IMR-90 (cell line): ENCODE data around the gene FRAS1.

Source experiments
- CEBPB ChIP-seq: IDR thresholded peaks from 2 replicates; pipeline ENCODE4 v1.6.1; 2012; ENCODE audit warnings: low read depth, low read length, improper control_type of control experiment
- CTCF ChIP-seq: conservative IDR thresholded peaks from 2 replicates; pipeline ENCODE4 v1.5.1; 2012; ENCODE audit warnings: mild to moderate bottlenecking, low read depth, low read length, improper control_type of control experiment
- ELK1 ChIP-seq: fragments of 150-350 bp; IDR thresholded peaks from 2 replicates; pipeline ENCODE4 v1.6.1; 2016; ENCODE audit warnings: low read depth, mild to moderate bottlenecking, low read length, moderate library complexity, borderline replicate concordance
- FOS ChIP-seq: fragments of 150-350 bp; IDR thresholded peaks from 2 replicates; pipeline ENCODE4 v1.6.1; 2016; ENCODE audit warnings: low read depth, low read length
- MAZ ChIP-seq: IDR thresholded peaks from 2 replicates; pipeline ENCODE4 v1.6.1; 2012; ENCODE audit warnings: low read depth, mild to moderate bottlenecking, low read length, improper control_type of control experiment, moderate library complexity, borderline replicate concordance
- MXI1 ChIP-seq: IDR thresholded peaks from 2 replicates; pipeline ENCODE4 v1.6.1; 2012; ENCODE audit warnings: low read depth, mild to moderate bottlenecking, low read length, moderate library complexity, borderline replicate concordance
- NFE2L2 ChIP-seq: fragments of 150-350 bp; IDR thresholded peaks from 2 replicates; pipeline ENCODE4 v1.6.1; 2016; ENCODE audit warnings: low read depth, mild to moderate bottlenecking, low read length
- POLR2A ChIP-seq: IDR thresholded peaks from 2 replicates; pipeline ENCODE4 v1.6.1; 2012; ENCODE audit warnings: mild to moderate bottlenecking, low read depth, low read length
- RAD21 ChIP-seq: IDR thresholded peaks from 2 replicates; pipeline ENCODE4 v1.6.1; 2012; ENCODE audit warnings: low read length, improper control_type of control experiment
- RCOR1 ChIP-seq: IDR thresholded peaks from 2 replicates; pipeline ENCODE4 v1.6.1; 2012; ENCODE audit warnings: mild to moderate bottlenecking, low read length, improper control_type of control experiment; ENCODE audit not compliant: insufficient replicate concordance
- RFX5 ChIP-seq: IDR thresholded peaks from 2 replicates; pipeline ENCODE4 v1.8.0; 2012; ENCODE audit warnings: low read depth, mild to moderate bottlenecking, low read length, moderate library complexity
- USF2 ChIP-seq: fragments of 150-350 bp; IDR thresholded peaks from 2 replicates; pipeline ENCODE4 v1.6.1; 2017; ENCODE audit warnings: mild to moderate bottlenecking, antibody characterized with exemption, low read length, low read depth

GRCh38 chr4:78213218-78213617 is 156.1 kb downstream of the FRAS1 start:
- no peak for TF ChIP-seq CTCF
- no peak for TF ChIP-seq USF2
- no peak for TF ChIP-seq ELK1
- no peak for TF ChIP-seq POLR2A
- TF ChIP-seq RFX5 = no peak
- no peak for TF ChIP-seq CEBPB
- TF ChIP-seq FOS = no peak
- TF ChIP-seq MAZ = no peak
- no peak for TF ChIP-seq RCOR1
- TF ChIP-seq MXI1 = no peak
- TF ChIP-seq RAD21 = no peak
- TF ChIP-seq NFE2L2 = no peak
